GM12878 (cell line): ENCODE data around the gene TGFBRAP1. TPM values are rescaled to one million over a fixed set of nuclear protein-coding genes. Genes with fewer than 3 reads are reported as not detected.

Experiments used
- ATAC-seq: fragments of 200-7000 bp; cut with Tn5 transposase; 3 replicates; pipeline ENCODE4 v1.9.1; 2020; ENCODE audit warnings: mild to moderate bottlenecking, moderate library complexity
- BruUV-seq: library from RNA; stranded (reverse); fragments of 400-500 nt; replicated peaks from 2 replicates; lab custom pipeline; 2021; lab: Mats Ljungman, UMichigan
- CTCF ChIA-PET: fragments of 300-600 bp; sonication (Branson Sonifier 250); formaldehyde crosslinking; extraction: SDS; loops from one replicate; lab custom pipeline; 2021; ENCODE audit warnings: inconsistent platforms; lab: Yijun Ruan, JAX
- POLR2A ChIA-PET: fragments of 350-600 bp; formaldehyde crosslinking; extraction: SDS; loops from one replicate; lab custom pipeline; 2021; ENCODE audit warnings: inconsistent platforms; lab: Charles Lee
- RAD21 ChIA-PET: fragments of 300-600 bp; sonication (Branson Sonifier 250); formaldehyde crosslinking; loops from one replicate; lab custom pipeline; 2023; ENCODE audit warnings: antibody characterized with exemption; ENCODE audit not compliant: unreplicated experiment; lab: Charles Lee
- SMC1A ChIA-PET: fragments of 300-600 bp; sonication (Branson Sonifier 250); formaldehyde crosslinking; loops from one replicate; lab custom pipeline; 2023; ENCODE audit not compliant: unreplicated experiment, uncharacterized antibody; lab: Charles Lee
- DNase-seq: peaks from one replicate; pipeline ENCODE4 v3.0.0-alpha.2; 2011; ENCODE audit warnings: low read depth, low spot score
- FAIRE-seq: peaks from 3 replicates; lab custom pipeline; 2011; peaks lifted over from hg19 to GRCh38; lab: Jason Lieb, UNC
- H2AFZ ChIP-seq: 2 replicates; pipeline ENCODE4 v1.6.0; 2011; ENCODE audit warnings: low read depth, low read length, control low read depth; ENCODE audit not compliant: control insufficient read depth
- H3K27ac ChIP-seq: 2 replicates; pipeline ENCODE4 v1.5.1; 2011; ENCODE audit warnings: control low read depth; ENCODE audit not compliant: control insufficient read depth, insufficient read depth
- H3K27me3 ChIP-seq, 2 experiments: replicated peaks in 1 of 2; 2 replicates each; pipeline versions ENCODE4 v1.6.0 to v1.6.1; 2011; ENCODE audit warnings: low read length in 1 of 2; ENCODE audit not compliant: control insufficient read depth in 2 of 2, insufficient read depth in 2 of 2
- H3K36me3 ChIP-seq, 2 experiments: 2 replicates each; pipeline ENCODE4 v1.5.1; 2011; ENCODE audit warnings: low read length in 1 of 2; ENCODE audit not compliant: control insufficient read depth in 2 of 2, insufficient read depth in 2 of 2
- H3K4me1 ChIP-seq: 2 replicates; pipeline ENCODE4 v1.6.1; 2011; ENCODE audit warnings: mild to moderate bottlenecking, low read length, moderate library complexity, mixed read lengths; ENCODE audit not compliant: control insufficient read depth, insufficient read depth
- H3K4me2 ChIP-seq: 2 replicates; pipeline ENCODE4 v1.6.0; 2011; ENCODE audit warnings: control low read depth; ENCODE audit not compliant: control insufficient read depth, insufficient read depth
- H3K4me3 ChIP-seq: fragments of 200-600 bp; sonication (generic); 2 replicates; pipeline ENCODE4 v1.5.1; 2016
- H3K79me2 ChIP-seq: 2 replicates; pipeline ENCODE4 v1.6.0; 2011; ENCODE audit warnings: low read length; ENCODE audit not compliant: control insufficient read depth, insufficient read depth
- H3K9ac ChIP-seq: 2 replicates; pipeline ENCODE4 v1.8.0; 2011; ENCODE audit warnings: low read length, control low read depth, mixed read lengths; ENCODE audit not compliant: control insufficient read depth, insufficient read depth
- H3K9me3 ChIP-seq: replicated peaks from 3 replicates; pipeline ENCODE4 v1.5.1; 2011; ENCODE audit warnings: mild to moderate bottlenecking, low read length; ENCODE audit not compliant: control insufficient read depth, insufficient read depth
- H4K20me1 ChIP-seq: 2 replicates; pipeline ENCODE4 v1.6.0; 2011; ENCODE audit not compliant: control insufficient read depth, insufficient read depth
- ASH2L ChIP-seq: fragments of 300-600, 200-600 bp; sonication (generic); IDR thresholded peaks from 2 replicates; pipeline ENCODE4 v1.6.1; 2017; ENCODE audit warnings: low read depth, mild to moderate bottlenecking, borderline replicate concordance
- BHLHE40 ChIP-seq, 2 experiments: fragments of 450-650 bp in 1 of 2; IDR thresholded peaks; 2 replicates each; pipeline ENCODE4 v1.6.1; 2011 to 2017; ENCODE audit warnings: low read depth in 2 of 2, borderline replicate concordance in 1 of 2, improper control_type of control experiment in 1 of 2, low read length in 1 of 2, mild to moderate bottlenecking in 1 of 2
- MYB ChIP-seq: fragments of 150-350 bp; IDR thresholded peaks from 2 replicates; pipeline ENCODE4 v1.6.1; 2014; ENCODE audit warnings: mild to moderate bottlenecking, low read depth, low read length, borderline replicate concordance
- NR2C2 ChIP-seq: IDR thresholded peaks from 2 replicates; pipeline ENCODE4 v1.6.1; 2011; ENCODE audit warnings: borderline replicate concordance, low read depth; ENCODE audit not compliant: control insufficient read depth, insufficient read length
- PRDM15 ChIP-seq: fragments of 450-650 bp; formaldehyde crosslinking; IDR thresholded peaks from 2 replicates; pipeline ENCODE4 v1.4.0; 2020; ENCODE audit warnings: mild to moderate bottlenecking, moderate library complexity
- RFX5 ChIP-seq: IDR thresholded peaks from 2 replicates; pipeline ENCODE4 v1.6.1; 2011; ENCODE audit warnings: low read depth, low read length, improper control_type of control experiment
- WGBS: methylation state at CpG from one replicate; pipeline ENCODE4 v1.1.6; 2016; ENCODE audit warnings: low lambda C conversion rate; ENCODE audit not compliant: insufficient replicate concordance, insufficient coverage; ENCODE audit errors: missing lambda C conversion rate; 5-methylcytosine and 5-hydroxymethylcytosine counted together
- in situ Hi-C: fragments of 300-500 bp; cut with MboI; formaldehyde crosslinking; loops from 9 replicates; pipeline ENCODE4 v1.14.3; 2018; ENCODE audit warnings: mixed read lengths
- intact Hi-C: fragments of 100-400 bp; cut with micrococcal nuclease; formaldehyde crosslinking; loops from one replicate; pipeline ENCODE4 v1.14.2; 2022; ENCODE audit not compliant: unreplicated experiment
- polyA plus RNA-seq, 11 experiments: library from polyadenylated mRNA; depleted of rRNA in 4 of 11; unstranded in 6 of 11; stranded (reverse) in 5 of 11; fragments of >200 nt; fragmentation: Nextera tagmentation in 4 of 11; fragmentation: Illumina TruSeq in 1 of 11; extraction: Ambion mirVana in 4 of 11; extraction: Trizol in 1 of 11; gene quantifications; 1 replicate in 1 of 11; 2 replicates in 10 of 11; pipeline versions ENCODE4 v1.2.1 to v1.2.3, GENCODE V29; 2011 to 2016; ENCODE audit warnings: inconsistent platforms in 2 of 11, missing spikeins in 2 of 11, low read depth in 1 of 11
- total RNA-seq, 4 experiments: library from RNA; depleted of rRNA in 3 of 4; stranded (reverse); fragments of >200 nt in 3 of 4; fragmentation: Illumina TruSeq in 1 of 4; extraction: Trizol in 1 of 4; gene quantifications; 2 replicates each; pipeline versions ENCODE4 v1.2.1 to v1.2.3, GENCODE V29; 2013 to 2021
- TF ChIP-seq, protein P1 (sequence below): IDR thresholded peaks from 2 replicates; pipeline ENCODE4 v1.6.1; 2012; ENCODE audit warnings: mild to moderate bottlenecking, low read depth, low read length
- TF ChIP-seq, protein P2 (sequence below): IDR thresholded peaks from 2 replicates; pipeline ENCODE4 v1.6.1; 2011; ENCODE audit warnings: low read depth, mild to moderate bottlenecking, low read length, moderate library complexity, borderline replicate concordance; ENCODE audit errors: extremely low read depth

TGFBRAP1 gene
- total and polyA plus RNA-seq, 10 of the 15 experiments (the other 5 are each of a cell fraction or from before 2014, with no cell fraction given), result 7.9 to 37.4 (median 23.7) TPM

DNA sequence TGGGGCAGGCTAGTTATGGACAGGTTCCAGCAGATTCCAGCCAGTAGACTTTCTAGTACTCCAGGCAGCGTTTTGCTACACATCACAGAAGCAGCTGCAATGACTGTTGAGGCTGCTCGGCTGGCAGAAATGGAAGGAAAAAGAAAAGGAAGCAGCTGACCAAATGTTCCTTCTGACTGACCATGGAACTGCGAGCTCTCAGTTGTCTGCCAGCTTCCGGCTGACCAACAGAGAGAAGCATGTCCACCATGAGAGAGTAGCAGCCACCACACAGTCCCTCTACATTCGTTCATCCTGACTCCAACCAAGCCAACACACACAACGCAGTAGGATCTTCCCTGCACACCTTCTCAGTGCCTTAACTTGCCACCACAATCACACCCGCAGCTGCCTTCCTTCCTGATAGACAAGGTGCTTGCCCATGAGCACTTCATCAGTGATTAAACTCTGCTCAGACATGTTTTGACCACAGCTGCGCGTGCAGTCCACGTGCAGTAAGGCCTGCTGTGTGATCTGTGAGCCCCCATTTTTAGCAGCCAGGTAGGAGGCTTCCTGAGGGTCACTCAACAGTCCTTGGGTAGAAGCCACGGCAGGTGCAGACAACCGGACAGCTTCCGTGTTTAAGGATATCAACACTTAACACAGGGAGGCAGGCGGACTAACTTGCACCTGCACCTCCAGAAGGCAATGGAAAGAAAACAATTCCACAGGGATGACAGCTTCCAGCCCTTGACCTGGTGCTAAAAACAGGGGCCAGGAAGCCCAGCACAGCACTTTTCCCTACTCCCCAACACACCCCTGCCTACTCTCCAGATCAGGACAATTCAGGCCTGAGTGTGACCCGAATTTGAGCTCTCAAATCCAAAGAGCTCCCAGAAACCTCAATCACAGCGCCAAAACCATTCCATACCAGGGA lies 996 bp downstream of the TGFBRAP1 start (continued):
- TF ChIP-seq, protein P1, sequence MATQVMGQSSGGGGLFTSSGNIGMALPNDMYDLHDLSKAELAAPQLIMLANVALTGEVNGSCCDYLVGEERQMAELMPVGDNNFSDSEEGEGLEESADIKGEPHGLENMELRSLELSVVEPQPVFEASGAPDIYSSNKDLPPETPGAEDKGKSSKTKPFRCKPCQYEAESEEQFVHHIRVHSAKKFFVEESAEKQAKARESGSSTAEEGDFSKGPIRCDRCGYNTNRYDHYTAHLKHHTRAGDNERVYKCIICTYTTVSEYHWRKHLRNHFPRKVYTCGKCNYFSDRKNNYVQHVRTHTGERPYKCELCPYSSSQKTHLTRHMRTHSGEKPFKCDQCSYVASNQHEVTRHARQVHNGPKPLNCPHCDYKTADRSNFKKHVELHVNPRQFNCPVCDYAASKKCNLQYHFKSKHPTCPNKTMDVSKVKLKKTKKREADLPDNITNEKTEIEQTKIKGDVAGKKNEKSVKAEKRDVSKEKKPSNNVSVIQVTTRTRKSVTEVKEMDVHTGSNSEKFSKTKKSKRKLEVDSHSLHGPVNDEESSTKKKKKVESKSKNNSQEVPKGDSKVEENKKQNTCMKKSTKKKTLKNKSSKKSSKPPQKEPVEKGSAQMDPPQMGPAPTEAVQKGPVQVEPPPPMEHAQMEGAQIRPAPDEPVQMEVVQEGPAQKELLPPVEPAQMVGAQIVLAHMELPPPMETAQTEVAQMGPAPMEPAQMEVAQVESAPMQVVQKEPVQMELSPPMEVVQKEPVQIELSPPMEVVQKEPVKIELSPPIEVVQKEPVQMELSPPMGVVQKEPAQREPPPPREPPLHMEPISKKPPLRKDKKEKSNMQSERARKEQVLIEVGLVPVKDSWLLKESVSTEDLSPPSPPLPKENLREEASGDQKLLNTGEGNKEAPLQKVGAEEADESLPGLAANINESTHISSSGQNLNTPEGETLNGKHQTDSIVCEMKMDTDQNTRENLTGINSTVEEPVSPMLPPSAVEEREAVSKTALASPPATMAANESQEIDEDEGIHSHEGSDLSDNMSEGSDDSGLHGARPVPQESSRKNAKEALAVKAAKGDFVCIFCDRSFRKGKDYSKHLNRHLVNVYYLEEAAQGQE, result no peak
- TF ChIP-seq RFX5, result no peak
- TF ChIP-seq BHLHE40 (IDR thresholded peaks at IDR 0.05; ENCODE audit: borderline replicate concordance in 1 of 2, low read depth in 2 of 2, low read length in 1 of 2), result peak; percentile 97 to 98
- TF ChIP-seq NR2C2, result no peak

DNA sequence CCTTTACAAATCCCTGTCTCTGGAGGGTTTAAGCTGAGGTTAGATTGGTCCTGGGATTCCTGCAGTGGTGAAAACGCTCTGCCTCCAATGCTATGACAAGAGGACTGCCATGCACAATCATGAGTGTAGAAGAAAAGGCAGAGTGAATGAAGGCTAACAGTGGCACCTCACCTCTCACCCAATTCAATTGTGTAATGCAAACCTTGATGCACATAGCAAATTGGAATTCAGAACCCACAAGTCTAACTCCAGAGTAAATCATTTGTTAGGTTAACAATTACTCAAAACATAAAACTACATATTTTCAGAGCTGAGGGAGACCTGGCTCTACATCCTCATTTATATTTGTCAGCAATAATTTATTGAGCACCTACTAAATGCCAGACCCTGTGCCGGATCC lies 1.8 kb downstream of the TGFBRAP1 start:
- H3K79me2 ChIP-seq, result peaks cover 75% of the 10 kb centered on the region
- ChIA-PET CTCF (interaction anchor here (0.8 to 1.5 kb wide), 2 partner anchors 11 to 12 kb away, joined by 3 to 4 read pairs; partner anchors contain the start of gene C2orf49), RAD21 (interaction anchor here (1.9 to 2.2 kb wide), 2 partner anchors 10 to 40 kb away, joined by 8 to 9 read pairs; partner anchors contain the start of gene C2orf49)
- no peak for TF ChIP-seq MYB
- no peak for TF ChIP-seq ASH2L
- TF ChIP-seq, protein P2, sequence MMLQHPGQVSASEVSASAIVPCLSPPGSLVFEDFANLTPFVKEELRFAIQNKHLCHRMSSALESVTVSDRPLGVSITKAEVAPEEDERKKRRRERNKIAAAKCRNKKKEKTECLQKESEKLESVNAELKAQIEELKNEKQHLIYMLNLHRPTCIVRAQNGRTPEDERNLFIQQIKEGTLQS, result no peak
- no peak for TF ChIP-seq PRDM15 (CRISPR knock-in tag)

More for the DNA sequence above, 1.8 kb downstream of the TGFBRAP1 start:
- Histone ChIP-seq H3K4me3 (peak overlapping the region; percentile 88), H3K27ac (peak overlapping the region; percentile 84; the same call in 1 of the 2 replicates), H3K9ac (peak overlapping the region; percentile 92; the same call in 1 of the 2 replicates), H3K4me2 (peak overlapping the region; percentile 99), H4K20me1 (no peaks in the 10 kb centered on the region), H3K27me3 (no peaks in the 10 kb centered on the region), H3K4me1 (peaks cover 23% of the 10 kb centered on the region), H3K36me3 (peaks cover 0 to 8% of the 10 kb centered on the region in 2 experiments; a peak in 2 of 4 replicates), H2AFZ (no peak overlapping the region), H3K9me3 (no peaks in the 10 kb centered on the region)
- ATAC-seq (no peak), DNase-seq (no peak), FAIRE-seq (no peak)
- SMC1A ChIA-PET, result interaction anchor here (1.2 to 5.0 kb wide), 4 partner anchors 10 to 44 kb away, joined by 5 to 25 read pairs (median 6); partner anchors contain the start of gene C2orf49
- TSS peak; percentile 52 for BruUV-seq
- 65% methylated on average over 2 of the region's 2 CpGs for WGBS
- in situ Hi-C loops (no loop called here), intact Hi-C loops (no loop called here)
- POLR2A ChIA-PET, result interaction anchor here (1.3 to 2.0 kb wide), 3 partner anchors 10 to 12 kb away, joined by 4 to 12 read pairs (median 5); partner anchors contain the start of gene C2orf49
